ENCODE data around the gene PRSS50. TPM values are rescaled to one million over a fixed set of nuclear protein-coding genes. Genes with fewer than 3 reads are reported as not detected.

The PRSS50 gene
- total and polyA plus RNA-seq, 4 donors, result 0.02 to 0.33 (median 0.25) TPM; not detected in 1

DNA sequence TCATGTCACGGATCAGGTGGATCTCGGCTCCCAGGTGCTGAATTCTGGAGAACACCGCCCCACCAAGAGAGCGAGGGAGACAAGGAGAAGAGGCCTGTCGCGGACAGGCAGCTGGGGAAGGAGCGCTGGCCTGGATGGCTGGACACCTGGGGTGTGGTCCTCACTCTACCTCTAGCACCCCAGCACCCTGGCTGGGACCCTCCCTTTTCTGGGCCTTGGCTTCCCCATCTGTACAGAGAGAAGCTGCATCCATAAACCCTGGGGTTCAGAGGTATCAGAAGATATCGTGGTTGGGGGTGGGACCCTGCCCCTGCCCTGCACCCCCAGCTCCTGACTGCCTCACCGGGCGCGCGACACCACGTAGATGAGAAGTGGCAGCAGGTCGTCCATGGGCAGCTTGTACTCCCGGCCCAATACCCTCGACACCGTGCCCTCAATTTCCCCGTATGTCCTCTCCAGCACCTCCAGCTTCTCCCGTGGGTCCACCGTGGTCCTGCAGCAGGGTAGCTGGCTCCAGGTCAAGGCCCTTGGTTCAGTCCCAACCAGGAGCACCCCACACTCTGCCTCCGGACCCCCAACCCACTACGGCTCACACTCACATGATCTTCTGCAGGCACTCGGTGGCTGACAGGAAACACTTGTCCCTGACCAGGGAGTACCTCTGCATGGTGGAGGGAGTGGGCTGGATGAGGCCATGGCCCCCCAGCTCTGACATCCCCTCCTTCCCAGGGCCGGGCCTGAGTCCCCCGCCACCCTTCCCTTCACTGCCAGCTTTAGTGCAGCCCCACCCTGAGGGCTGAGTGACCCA, 45.9 kb downstream of the PRSS50 start:
- Histone ChIP-seq H3K27me3 (ENCODE audit: control insufficient read depth in 4 of 4, insufficient read depth in 4 of 4, low read length in 3 of 4) (no peaks in the 10 kb centered on the region), H3K36me3 (ENCODE audit: control insufficient read depth in 4 of 4, insufficient read depth in 3 of 4, low read depth in 1 of 4, low read length in 3 of 4) (peaks cover 0 to 8% (median 4%) of the 10 kb centered on the region in 4 donors), H3K9ac (ENCODE audit: low read depth in 1 of 2, low read length in 2 of 2) (no peak overlapping the region), H3K27ac (ENCODE audit: low read depth in 1 of 2, low read length in 2 of 2) (no peak overlapping the region), H3K9me3 (ENCODE audit: control insufficient read depth in 4 of 4, low read length in 3 of 4) (no peaks in the 10 kb centered on the region), H3K4me1 (ENCODE audit: control insufficient read depth in 4 of 4, insufficient read depth in 4 of 4, low read length in 3 of 4) (peaks cover 6 to 20% (median 15%) of the 10 kb centered on the region in 4 donors), H3K4me3 (ENCODE audit: low read depth in 1 of 3, low read length in 3 of 3) (no peak overlapping the region)
- WGBS, result 96% methylated on average over 25 of the region's 25 CpGs
- TF ChIP-seq, protein P1, sequence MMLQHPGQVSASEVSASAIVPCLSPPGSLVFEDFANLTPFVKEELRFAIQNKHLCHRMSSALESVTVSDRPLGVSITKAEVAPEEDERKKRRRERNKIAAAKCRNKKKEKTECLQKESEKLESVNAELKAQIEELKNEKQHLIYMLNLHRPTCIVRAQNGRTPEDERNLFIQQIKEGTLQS (IDR thresholded peaks at IDR 0.05), result no peak
- DNase-seq (ENCODE audit: low spot score), result no peak

DNA sequence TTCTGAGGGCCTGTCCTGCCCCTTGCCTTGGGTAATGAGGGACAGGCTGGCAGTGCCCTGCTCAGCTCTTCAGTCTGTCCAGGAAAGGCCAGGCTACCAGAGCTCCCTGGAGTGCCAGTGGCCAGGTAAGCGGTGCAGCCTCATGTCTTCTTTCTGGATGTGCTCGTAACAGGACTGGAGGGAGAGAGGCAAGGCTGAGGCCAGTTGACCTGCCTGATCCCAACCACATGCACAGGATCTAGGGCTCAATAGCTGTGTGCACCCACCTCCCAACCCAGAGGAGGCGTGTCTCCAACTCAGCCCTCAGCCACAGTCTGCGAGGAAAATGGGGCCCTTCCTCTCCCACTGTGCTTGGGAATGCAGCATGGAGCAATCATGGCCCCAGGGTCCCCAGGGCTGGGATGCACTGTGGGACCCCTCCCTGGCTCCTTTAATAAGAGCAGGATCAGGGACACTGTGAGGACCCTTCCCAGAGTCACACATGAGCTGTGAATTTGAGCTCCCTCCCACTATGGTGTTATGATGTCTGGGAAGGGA, 46.7 kb downstream of the PRSS50 start:
- H3K27ac ChIP-seq (ENCODE audit: low read depth in 1 of 2, low read length in 2 of 2), result no peak overlapping the region
- H3K9me3 ChIP-seq (ENCODE audit: control insufficient read depth in 4 of 4, low read length in 3 of 4), result no peaks in the 10 kb centered on the region
- WGBS, result 97% methylated on average over 4 of the region's 4 CpGs
- H3K9ac ChIP-seq (ENCODE audit: low read depth in 1 of 2, low read length in 2 of 2), result no peak overlapping the region
- no peak for DNase-seq (ENCODE audit: low spot score)
- H3K27me3 ChIP-seq (ENCODE audit: control insufficient read depth in 4 of 4, insufficient read depth in 4 of 4, low read length in 3 of 4), result no peaks in the 10 kb centered on the region
- H3K36me3 ChIP-seq (ENCODE audit: control insufficient read depth in 4 of 4, insufficient read depth in 3 of 4, low read depth in 1 of 4, low read length in 3 of 4), result peaks cover 0 to 8% (median 4%) of the 10 kb centered on the region in 4 donors
- H3K4me3 ChIP-seq (ENCODE audit: low read depth in 1 of 3, low read length in 3 of 3), result no peak overlapping the region
- peaks cover 2 to 23% (median 18%) of the 10 kb centered on the region in 4 donors for H3K4me1 ChIP-seq (ENCODE audit: control insufficient read depth in 4 of 4, insufficient read depth in 4 of 4, low read length in 3 of 4)
- TF ChIP-seq TAF1 (conservative IDR thresholded peaks at IDR 0.05) (no peak), RAD21 (IDR thresholded peaks at IDR 0.05) (no peak), FOXA1 (IDR thresholded peaks at IDR 0.05) (no peak), SP1 (IDR thresholded peaks at IDR 0.05) (no peak), YY1 (IDR thresholded peaks at IDR 0.05) (no peak), GABPA (IDR thresholded peaks at IDR 0.05 in 1 of 2, conservative IDR thresholded peaks at IDR 0.05 in 1 of 2) (no peak)
- TF ChIP-seq, protein P2, sequence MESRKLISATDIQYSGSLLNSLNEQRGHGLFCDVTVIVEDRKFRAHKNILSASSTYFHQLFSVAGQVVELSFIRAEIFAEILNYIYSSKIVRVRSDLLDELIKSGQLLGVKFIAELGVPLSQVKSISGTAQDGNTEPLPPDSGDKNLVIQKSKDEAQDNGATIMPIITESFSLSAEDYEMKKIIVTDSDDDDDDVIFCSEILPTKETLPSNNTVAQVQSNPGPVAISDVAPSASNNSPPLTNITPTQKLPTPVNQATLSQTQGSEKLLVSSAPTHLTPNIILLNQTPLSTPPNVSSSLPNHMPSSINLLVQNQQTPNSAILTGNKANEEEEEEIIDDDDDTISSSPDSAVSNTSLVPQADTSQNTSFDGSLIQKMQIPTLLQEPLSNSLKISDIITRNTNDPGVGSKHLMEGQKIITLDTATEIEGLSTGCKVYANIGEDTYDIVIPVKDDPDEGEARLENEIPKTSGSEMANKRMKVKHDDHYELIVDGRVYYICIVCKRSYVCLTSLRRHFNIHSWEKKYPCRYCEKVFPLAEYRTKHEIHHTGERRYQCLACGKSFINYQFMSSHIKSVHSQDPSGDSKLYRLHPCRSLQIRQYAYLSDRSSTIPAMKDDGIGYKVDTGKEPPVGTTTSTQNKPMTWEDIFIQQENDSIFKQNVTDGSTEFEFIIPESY (IDR thresholded peaks at IDR 0.05), result no peak
- TF ChIP-seq, protein P3, sequence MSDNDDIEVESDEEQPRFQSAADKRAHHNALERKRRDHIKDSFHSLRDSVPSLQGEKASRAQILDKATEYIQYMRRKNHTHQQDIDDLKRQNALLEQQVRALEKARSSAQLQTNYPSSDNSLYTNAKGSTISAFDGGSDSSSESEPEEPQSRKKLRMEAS (IDR thresholded peaks at IDR 0.05), result no peak
- TF ChIP-seq, protein P1 (IDR thresholded peaks at IDR 0.05), result no peak

DNA sequence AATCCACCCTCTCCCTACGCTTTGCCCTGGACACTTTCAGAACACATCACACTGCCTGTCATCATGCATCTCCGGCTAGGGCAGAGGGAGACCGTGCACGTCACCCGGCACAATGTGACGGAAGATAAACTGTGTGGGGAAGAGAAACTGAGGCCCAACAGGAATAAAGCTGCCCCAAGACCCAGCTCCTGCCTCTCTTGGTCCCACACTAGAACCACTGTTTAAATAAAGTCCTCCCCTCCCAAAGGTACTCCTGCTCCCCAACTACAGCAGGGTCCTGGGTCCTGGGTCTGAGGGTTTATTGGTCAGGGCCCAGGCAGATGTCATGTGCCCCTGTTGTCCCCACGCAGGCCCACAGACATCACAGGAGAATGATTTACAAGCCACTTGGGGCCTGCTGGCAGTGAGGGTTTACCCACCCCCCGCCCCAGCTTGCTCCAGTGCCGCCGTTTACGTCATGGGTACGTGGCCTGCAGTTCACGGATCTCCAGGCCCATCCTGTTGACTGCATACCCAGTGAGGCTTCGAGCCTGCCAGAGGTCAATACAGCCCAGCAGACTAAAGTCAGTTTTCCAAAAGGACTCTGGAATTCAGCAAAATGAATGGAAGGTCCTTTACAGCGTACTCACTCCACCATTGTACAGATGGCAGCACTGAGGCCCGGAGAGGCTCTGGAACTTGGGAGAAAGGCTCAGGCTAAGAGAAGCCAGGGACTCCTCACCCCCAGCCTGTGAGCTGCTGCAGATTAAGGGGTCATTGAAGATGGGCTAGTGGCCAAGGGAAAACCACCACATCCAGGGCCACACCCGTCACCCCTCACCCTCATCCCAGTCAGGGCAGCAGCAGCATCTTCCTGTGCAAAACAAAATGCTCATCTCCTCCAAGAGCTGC, 47.4 kb downstream of the PRSS50 start:
- TF ChIP-seq FOXA2 (IDR thresholded peaks at IDR 0.05) (no peak), HNF4A (conservative IDR thresholded peaks at IDR 0.05) (no peak)
- DNase-seq (ENCODE audit: low spot score), result no peak
- peaks cover 2 to 21% (median 14%) of the 10 kb centered on the region in 4 donors for H3K4me1 ChIP-seq (ENCODE audit: control insufficient read depth in 4 of 4, insufficient read depth in 4 of 4, low read length in 3 of 4)
- H3K27ac ChIP-seq (ENCODE audit: low read depth in 1 of 2, low read length in 2 of 2), result no peak overlapping the region
- H3K9ac ChIP-seq (ENCODE audit: low read depth in 1 of 2, low read length in 2 of 2), result no peak overlapping the region
- peaks cover 0 to 8% (median 4%) of the 10 kb centered on the region in 4 donors for H3K36me3 ChIP-seq (ENCODE audit: control insufficient read depth in 4 of 4, insufficient read depth in 3 of 4, low read depth in 1 of 4, low read length in 3 of 4)
- no peaks in the 10 kb centered on the region for H3K27me3 ChIP-seq (ENCODE audit: control insufficient read depth in 4 of 4, insufficient read depth in 4 of 4, low read length in 3 of 4)
- H3K4me3 ChIP-seq (ENCODE audit: low read depth in 1 of 3, low read length in 3 of 3), result no peak overlapping the region
- 86% methylated on average over 17 of the region's 17 CpGs for WGBS
- no peaks in the 10 kb centered on the region for H3K9me3 ChIP-seq (ENCODE audit: control insufficient read depth in 4 of 4, low read length in 3 of 4)

Measured in liver (tissue), 9 donors.